Smooth muscle cell (in vitro differentiated cells): ENCODE data around the gene NCAM1. TPM values are rescaled to one million over a fixed set of nuclear protein-coding genes. Genes with fewer than 3 reads are reported as not detected.

Experiments used
- DNase-seq: peaks from one replicate; lab custom pipeline; 2025; ENCODE audit not compliant: unreplicated experiment; lab: John Stamatoyannopoulos, UW
- H2AFZ ChIP-seq: fragments of 200-600 bp; sonication (generic); 2 replicates; pipeline ENCODE4 v1.6.0; 2016; ENCODE audit warnings: antibody characterized with exemption, low read depth, mild to moderate bottlenecking
- H3F3A ChIP-seq: fragments of 200-600 bp; sonication (generic); 2 replicates; pipeline ENCODE4 v1.6.0; 2017; ENCODE audit warnings: antibody characterized with exemption, low read depth
- H3K27ac ChIP-seq: fragments of 200-600 bp; sonication (generic); 2 replicates; pipeline ENCODE4 v1.5.1; 2016; ENCODE audit warnings: low read depth, mild to moderate bottlenecking
- H3K27me3 ChIP-seq: fragments of 200-600 bp; sonication (generic); 2 replicates; pipeline ENCODE4 v1.6.1; 2016; ENCODE audit warnings: low read depth, mild to moderate bottlenecking
- H3K36me3 ChIP-seq: fragments of 200-600 bp; sonication (generic); 2 replicates; pipeline ENCODE4 v1.5.1; 2016; ENCODE audit warnings: low read depth
- H3K4me1 ChIP-seq: fragments of 200-600 bp; sonication (generic); 2 replicates; pipeline ENCODE4 v1.5.1; 2016; ENCODE audit warnings: low read depth
- H3K4me2 ChIP-seq: fragments of 200-600 bp; sonication (generic); 2 replicates; pipeline ENCODE4 v1.6.0; 2016; ENCODE audit warnings: mild to moderate bottlenecking
- H3K4me3 ChIP-seq: fragments of 200-600 bp; sonication (generic); 2 replicates; pipeline ENCODE4 v1.5.1; 2016; ENCODE audit warnings: mild to moderate bottlenecking
- H3K79me2 ChIP-seq: fragments of 200-600 bp; sonication (generic); 2 replicates; pipeline ENCODE4 v1.6.0; 2016; ENCODE audit warnings: low read depth, mild to moderate bottlenecking
- H3K9ac ChIP-seq: fragments of 200-600 bp; sonication (generic); 2 replicates; pipeline ENCODE4 v1.6.0; 2016; ENCODE audit warnings: low read depth
- H3K9me3 ChIP-seq: fragments of 200-600 bp; sonication (generic); replicated peaks from 2 replicates; pipeline ENCODE4 v1.5.1; 2016; ENCODE audit warnings: low read depth
- H4K20me1 ChIP-seq: fragments of 200-600 bp; sonication (generic); 2 replicates; pipeline ENCODE4 v1.6.0; 2016; ENCODE audit warnings: low read depth
- CTCF ChIP-seq: fragments of 200-600 bp; sonication (generic); IDR thresholded peaks from 2 replicates; pipeline ENCODE4 v1.5.1; 2017; ENCODE audit warnings: borderline replicate concordance, mild to moderate bottlenecking, antibody characterized with exemption; ENCODE audit not compliant: insufficient read depth, poor library complexity, severe bottlenecking
- WGBS: methylation state at CpG from one replicate; pipeline ENCODE4 v1.1.7; 2016; ENCODE audit warnings: low lambda C conversion rate; 5-methylcytosine and 5-hydroxymethylcytosine counted together
- polyA plus RNA-seq: library from polyadenylated mRNA; unstranded; fragments of >200 nt; fragmentation: Nextera tagmentation; extraction: Ambion mirVana; gene quantifications from 2 replicates; pipeline ENCODE4 v1.2.1, GENCODE V29; 2016
- total RNA-seq: library from RNA; depleted of rRNA; stranded (reverse); fragments of >200 nt; gene quantifications from 2 replicates; pipeline ENCODE4 v1.2.3, GENCODE V29; 2014

Gene NCAM1
- total and polyA plus RNA-seq, 2 experiments from 2014 or later, result 8.1 to 12.0 TPM

GRCh38 chr11:112933970-112934369, 27.2 kb upstream of the NCAM1 start:
- 59% methylated on average over 3 of the region's 3 CpGs for WGBS
- H2AFZ ChIP-seq, result no peak overlapping the region
- DNase-seq, result no peak

GRCh38 chr11:112941104-112941503, 20.1 kb upstream of the NCAM1 start:
- no peak overlapping the region for H3K4me2 ChIP-seq
- 48% methylated on average over 2 of the region's 2 CpGs for WGBS
- H4K20me1 ChIP-seq, result no peaks in the 10 kb centered on the region
- no peaks in the 10 kb centered on the region for H3K9me3 ChIP-seq
- no peaks in the 10 kb centered on the region for H3K79me2 ChIP-seq
- TF ChIP-seq CTCF, result no peak
- no peak for DNase-seq
- H3K9ac ChIP-seq, result no peak overlapping the region
- H3K27ac ChIP-seq, result no peak overlapping the region
- no peaks in the 10 kb centered on the region for H3K27me3 ChIP-seq
- no peak overlapping the region for H3K4me3 ChIP-seq
- H3K4me1 ChIP-seq, result no peaks in the 10 kb centered on the region
- no peaks in the 10 kb centered on the region for H3K36me3 ChIP-seq
- H3F3A ChIP-seq, result no peaks in the 10 kb centered on the region
- peak overlapping the region; percentile 46 for H2AFZ ChIP-seq

More at GRCh38 chr11:112933970-112934369, 27.2 kb upstream of the NCAM1 start:
- no peak overlapping the region for H3K4me3 ChIP-seq
- no peak overlapping the region for H3K4me2 ChIP-seq
- no peak overlapping the region for H3K27ac ChIP-seq
- no peaks in the 10 kb centered on the region for H3K79me2 ChIP-seq
- no peaks in the 10 kb centered on the region for H4K20me1 ChIP-seq
- no peaks in the 10 kb centered on the region for H3K27me3 ChIP-seq
- no peak overlapping the region for H3K9ac ChIP-seq
- H3K36me3 ChIP-seq, result no peaks in the 10 kb centered on the region
- H3F3A ChIP-seq, result no peaks in the 10 kb centered on the region
- TF ChIP-seq CTCF, result no peak
- H3K4me1 ChIP-seq, result no peaks in the 10 kb centered on the region
- H3K9me3 ChIP-seq, result no peaks in the 10 kb centered on the region

- H3K9ac ChIP-seq, result no peak overlapping the region
- H2AFZ ChIP-seq, result no peak overlapping the region
- no peaks in the 10 kb centered on the region for H3K4me1 ChIP-seq
- TF ChIP-seq CTCF, result no peak
- no peaks in the 10 kb centered on the region for H3K9me3 ChIP-seq
- DNase-seq, result no peak
- H4K20me1 ChIP-seq, result no peaks in the 10 kb centered on the region
- no peak overlapping the region for H3K27ac ChIP-seq
- no peak overlapping the region for H3K4me3 ChIP-seq
- 89% methylated on average over 7 of the region's 7 CpGs for WGBS
- no peaks in the 10 kb centered on the region for H3K79me2 ChIP-seq
- no peak overlapping the region for H3K4me2 ChIP-seq
- H3K27me3 ChIP-seq, result no peaks in the 10 kb centered on the region
- no peaks in the 10 kb centered on the region for H3K36me3 ChIP-seq
- no peaks in the 10 kb centered on the region for H3F3A ChIP-seq
Observed at GRCh38 chr11:112942966-112943643, 18.1 kb upstream of the NCAM1 start.

- 76% methylated on average over 3 of the region's 3 CpGs for WGBS
- no peak overlapping the region for H3K9ac ChIP-seq
Observed at GRCh38 chr11:112946866-112947265, 14.4 kb upstream of the NCAM1 start.

More at GRCh38 chr11:112946866-112947265, 14.4 kb upstream of the NCAM1 start:
- Histone ChIP-seq H3F3A (no peaks in the 10 kb centered on the region), H3K9me3 (no peaks in the 10 kb centered on the region), H3K79me2 (no peaks in the 10 kb centered on the region), H2AFZ (no peak overlapping the region), H3K4me2 (no peak overlapping the region), H4K20me1 (no peaks in the 10 kb centered on the region), H3K4me1 (no peaks in the 10 kb centered on the region), H3K27ac (no peak overlapping the region), H3K27me3 (no peaks in the 10 kb centered on the region), H3K4me3 (no peak overlapping the region), H3K36me3 (no peaks in the 10 kb centered on the region)
- no peak for TF ChIP-seq CTCF
- DNase-seq, result no peak
